Activated naive CD8-positive, alpha-beta T cell treated with anti-CD3 and anti-CD28 coated beads, Interleukin-2, amount 10 ng/mL, durations not matched to agents 7 days and 5 days (primary cell): ENCODE measurements around the gene SLC3A2. TPM values are rescaled to one million over a fixed set of nuclear protein-coding genes. Genes with fewer than 3 reads are reported as not detected.

ENCODE experiments used
- total RNA-seq, 2 experiments: library from RNA; stranded (reverse); gene quantifications; one replicate each; pipeline ENCODE4 v1.2.3, GENCODE V29; 2021

Gene SLC3A2
- total RNA-seq, 2 experiments from 2014 or later, result 222 to 228 TPM

Other genes with a start within 250 kb of the SLC3A2 start
- gene GANAB, start 234.3 kb upstream of the SLC3A2 start, total RNA-seq, result 100 to 1,000 TPM; 291 to 300 TPM
- 10 to 100 TPM; 30.1 to 30.2 TPM for gene INTS5, start 227.6 kb upstream of the SLC3A2 start, total RNA-seq
- 100 to 1,000 TPM in 1 of 2 experiments, 10 to 100 TPM in 1; 99.9 to 104 TPM for gene C11orf98, start 215.7 kb upstream of the SLC3A2 start, total RNA-seq
- 10 to 100 TPM; 23.3 to 27.3 TPM for gene CSKMT, start 215.6 kb upstream of the SLC3A2 start, total RNA-seq
- 1 to 10 TPM; 6.7 to 6.8 TPM for gene UQCC3, start 209.2 kb upstream of the SLC3A2 start, total RNA-seq
- gene LBHD1, start 208.6 kb upstream of the SLC3A2 start, total RNA-seq, result 10 to 100 TPM; 23.5 to 23.6 TPM
- gene UBXN1, start 201.8 kb upstream of the SLC3A2 start, total RNA-seq, result 100 to 1,000 TPM; 135 to 136 TPM
- under 1 TPM; 0.19 to 0.23 TPM for gene LRRN4CL, start 191.4 kb upstream of the SLC3A2 start, total RNA-seq
- 10 to 100 TPM; 29.9 to 39.4 TPM for gene BSCL2, start 173.5 kb upstream of the SLC3A2 start, total RNA-seq
- gene GNG3, start 173.2 kb upstream of the SLC3A2 start, total RNA-seq, result not detected
- gene HNRNPUL2, start 153.4 kb upstream of the SLC3A2 start, total RNA-seq, result 10 to 100 TPM; 67.9 to 72.5 TPM
- 10 to 100 TPM; 49.5 to 56.4 TPM for gene TTC9C, start 152.4 kb upstream of the SLC3A2 start, total RNA-seq
- 10 to 100 TPM; 14.0 to 17.1 TPM for gene ZBTB3, start 126.7 kb upstream of the SLC3A2 start, total RNA-seq
- 10 to 100 TPM; 79.1 to 84.6 TPM for gene POLR2G, start 119.3 kb upstream of the SLC3A2 start, total RNA-seq
- 10 to 100 TPM; 20.6 to 22.2 TPM for gene TAF6L, start 109.5 kb upstream of the SLC3A2 start, total RNA-seq
- gene TMEM179B, start 93.5 kb upstream of the SLC3A2 start, total RNA-seq, result 10 to 100 TPM; 48.7 to 52.2 TPM
- gene TMEM223, start 88.9 kb upstream of the SLC3A2 start, total RNA-seq, result 10 to 100 TPM; 14.0 to 15.2 TPM
- 100 to 1,000 TPM; 124 to 131 TPM for gene NXF1, start 75.5 kb upstream of the SLC3A2 start, total RNA-seq
- 10 to 100 TPM; 43.4 to 44.3 TPM for gene STX5, start 48.8 kb upstream of the SLC3A2 start, total RNA-seq
- not detected for gene TEX54, start 48.1 kb upstream of the SLC3A2 start, total RNA-seq
- 10 to 100 TPM; 75.2 to 78.0 TPM for gene WDR74, start 41.3 kb upstream of the SLC3A2 start, total RNA-seq
- gene CHRM1, start 40.5 kb downstream of the SLC3A2 start, total RNA-seq, result not detected
- not detected for gene SLC22A6, start 104.1 kb downstream of the SLC3A2 start, total RNA-seq
- gene SLC22A8, start 134.9 kb downstream of the SLC3A2 start, total RNA-seq, result not detected